GM10266 (cell line): ENCODE measurements around the gene RNF130.

ENCODE experiments used
- DNase-seq: peaks from one replicate; pipeline ENCODE4 v3.0.0; 2012; ENCODE audit errors: extremely low spot score
- TF ChIP-seq, protein P1 (sequence below): IDR thresholded peaks from 2 replicates; pipeline ENCODE4 v1.5.1; 2012; ENCODE audit warnings: mild to moderate bottlenecking, low read depth; ENCODE audit not compliant: control insufficient read depth, insufficient read depth; ENCODE audit errors: missing control alignments

RNF130 gene

DNA sequence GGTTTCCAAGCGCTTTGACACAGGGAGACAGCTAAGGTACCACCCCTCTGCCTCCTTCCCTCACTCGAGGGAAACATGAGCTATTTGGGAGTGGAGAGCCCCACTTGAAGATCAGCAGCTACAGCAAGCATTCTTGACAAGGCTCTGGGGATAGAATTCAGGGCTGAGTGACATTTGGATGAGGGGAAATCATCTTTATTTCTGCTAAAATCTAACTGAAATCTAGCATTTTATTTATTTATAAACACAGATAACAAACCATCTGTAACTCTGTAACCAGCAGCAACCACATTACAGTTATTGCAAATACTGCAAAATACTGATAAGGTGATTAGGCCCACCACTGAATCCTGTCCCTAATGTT, 22.4 kb downstream of the RNF130 start:
- no peak for DNase-seq
- TF ChIP-seq, protein P1, sequence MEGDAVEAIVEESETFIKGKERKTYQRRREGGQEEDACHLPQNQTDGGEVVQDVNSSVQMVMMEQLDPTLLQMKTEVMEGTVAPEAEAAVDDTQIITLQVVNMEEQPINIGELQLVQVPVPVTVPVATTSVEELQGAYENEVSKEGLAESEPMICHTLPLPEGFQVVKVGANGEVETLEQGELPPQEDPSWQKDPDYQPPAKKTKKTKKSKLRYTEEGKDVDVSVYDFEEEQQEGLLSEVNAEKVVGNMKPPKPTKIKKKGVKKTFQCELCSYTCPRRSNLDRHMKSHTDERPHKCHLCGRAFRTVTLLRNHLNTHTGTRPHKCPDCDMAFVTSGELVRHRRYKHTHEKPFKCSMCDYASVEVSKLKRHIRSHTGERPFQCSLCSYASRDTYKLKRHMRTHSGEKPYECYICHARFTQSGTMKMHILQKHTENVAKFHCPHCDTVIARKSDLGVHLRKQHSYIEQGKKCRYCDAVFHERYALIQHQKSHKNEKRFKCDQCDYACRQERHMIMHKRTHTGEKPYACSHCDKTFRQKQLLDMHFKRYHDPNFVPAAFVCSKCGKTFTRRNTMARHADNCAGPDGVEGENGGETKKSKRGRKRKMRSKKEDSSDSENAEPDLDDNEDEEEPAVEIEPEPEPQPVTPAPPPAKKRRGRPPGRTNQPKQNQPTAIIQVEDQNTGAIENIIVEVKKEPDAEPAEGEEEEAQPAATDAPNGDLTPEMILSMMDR = no peak

DNA sequence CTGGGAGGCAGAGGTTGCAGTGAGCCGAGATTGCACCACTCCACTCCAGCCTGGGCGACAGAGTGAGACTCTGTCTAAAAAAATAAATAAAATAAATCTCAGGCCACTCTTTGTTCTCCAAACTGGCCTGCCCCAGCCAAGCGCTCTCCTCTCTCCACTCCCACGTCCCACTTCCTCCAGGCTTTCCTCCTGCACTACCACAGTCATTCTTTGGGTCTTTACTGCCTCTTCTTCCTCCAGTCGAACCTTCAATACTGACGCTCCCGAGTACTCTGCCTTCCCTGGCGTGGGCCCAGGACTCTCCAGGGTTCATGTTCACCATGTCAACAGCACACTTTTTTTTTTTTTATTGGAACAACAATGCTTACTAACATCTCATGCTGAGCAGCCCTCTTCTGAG, 23.9 kb downstream of the RNF130 start:
- TF ChIP-seq, protein P1 = no peak
- DNase-seq = no peak

DNA sequence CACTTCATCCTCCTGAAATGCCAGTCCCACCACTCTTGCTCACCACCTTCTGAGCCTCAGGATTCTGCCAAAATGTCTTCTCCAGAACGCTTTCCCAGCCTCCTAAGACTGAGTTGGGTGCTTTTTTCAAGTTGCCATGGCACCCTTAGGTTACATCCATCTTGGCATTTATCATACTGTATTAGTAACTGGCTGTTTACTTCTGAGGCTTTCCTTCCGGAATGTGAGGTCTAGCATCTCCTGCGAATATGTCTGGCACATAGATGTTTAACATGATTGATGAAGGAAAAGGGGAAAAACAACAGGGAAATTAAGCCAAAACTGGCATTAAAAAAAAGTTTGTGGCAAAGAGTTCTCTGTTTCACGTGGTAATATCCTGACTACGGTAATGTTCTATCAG, 24.9 kb downstream of the RNF130 start:
- TF ChIP-seq, protein P1 = no peak

DNA sequence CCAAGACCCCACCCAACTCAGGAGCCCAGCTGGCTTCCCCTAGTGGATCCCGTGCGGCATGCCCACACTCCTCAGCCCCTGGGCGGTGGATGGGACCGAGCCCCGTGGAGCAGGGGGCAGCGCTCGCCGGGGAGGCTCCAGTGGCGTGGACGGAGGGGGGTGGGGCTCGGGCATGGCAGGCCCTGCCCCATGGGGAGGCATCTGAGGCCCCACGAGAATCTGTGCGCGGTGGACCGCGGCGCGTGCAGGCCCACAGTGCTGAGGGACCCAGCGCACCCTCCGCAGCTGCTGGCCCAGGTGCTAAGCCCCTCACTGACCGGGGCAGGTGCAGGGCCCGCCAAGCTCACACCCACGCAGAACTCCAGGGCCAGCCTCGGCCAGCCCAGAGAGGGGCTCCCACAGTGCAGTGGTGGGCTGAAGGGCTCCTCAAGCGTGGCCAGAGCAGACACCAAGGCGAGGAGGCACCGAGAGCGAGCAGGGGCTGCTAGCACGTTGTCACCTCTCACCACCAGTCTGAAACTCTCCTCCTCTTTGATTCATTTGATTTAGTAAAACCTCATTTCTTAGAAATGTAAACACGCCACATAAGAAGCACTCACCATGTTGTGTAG, 25.6 kb downstream of the RNF130 start:
- DNase-seq = no peak
- TF ChIP-seq, protein P1 = no peak

More for the DNA sequence above, 24.9 kb downstream of the RNF130 start:
- no peak for DNase-seq

DNA sequence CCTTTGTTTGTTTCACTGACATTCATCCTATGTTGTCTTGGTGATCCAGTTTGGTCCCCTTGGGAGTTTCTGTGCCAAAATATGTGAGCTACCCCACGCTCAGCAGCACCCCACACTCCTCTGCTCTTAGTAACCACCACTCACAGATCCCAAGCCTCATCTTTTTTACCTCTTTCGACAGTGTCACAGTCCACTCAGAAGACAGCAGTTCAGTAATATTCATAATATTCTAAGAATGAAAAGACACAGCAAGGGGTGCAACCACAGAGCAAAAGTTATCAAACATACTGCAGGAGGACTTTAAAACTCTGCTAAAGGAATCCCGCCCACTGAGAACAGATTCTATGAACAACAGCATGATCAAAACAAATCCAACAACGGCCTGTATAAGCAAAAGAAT, 28.2 kb downstream of the RNF130 start:
- no peak for DNase-seq
- TF ChIP-seq, protein P1 = no peak

DNA sequence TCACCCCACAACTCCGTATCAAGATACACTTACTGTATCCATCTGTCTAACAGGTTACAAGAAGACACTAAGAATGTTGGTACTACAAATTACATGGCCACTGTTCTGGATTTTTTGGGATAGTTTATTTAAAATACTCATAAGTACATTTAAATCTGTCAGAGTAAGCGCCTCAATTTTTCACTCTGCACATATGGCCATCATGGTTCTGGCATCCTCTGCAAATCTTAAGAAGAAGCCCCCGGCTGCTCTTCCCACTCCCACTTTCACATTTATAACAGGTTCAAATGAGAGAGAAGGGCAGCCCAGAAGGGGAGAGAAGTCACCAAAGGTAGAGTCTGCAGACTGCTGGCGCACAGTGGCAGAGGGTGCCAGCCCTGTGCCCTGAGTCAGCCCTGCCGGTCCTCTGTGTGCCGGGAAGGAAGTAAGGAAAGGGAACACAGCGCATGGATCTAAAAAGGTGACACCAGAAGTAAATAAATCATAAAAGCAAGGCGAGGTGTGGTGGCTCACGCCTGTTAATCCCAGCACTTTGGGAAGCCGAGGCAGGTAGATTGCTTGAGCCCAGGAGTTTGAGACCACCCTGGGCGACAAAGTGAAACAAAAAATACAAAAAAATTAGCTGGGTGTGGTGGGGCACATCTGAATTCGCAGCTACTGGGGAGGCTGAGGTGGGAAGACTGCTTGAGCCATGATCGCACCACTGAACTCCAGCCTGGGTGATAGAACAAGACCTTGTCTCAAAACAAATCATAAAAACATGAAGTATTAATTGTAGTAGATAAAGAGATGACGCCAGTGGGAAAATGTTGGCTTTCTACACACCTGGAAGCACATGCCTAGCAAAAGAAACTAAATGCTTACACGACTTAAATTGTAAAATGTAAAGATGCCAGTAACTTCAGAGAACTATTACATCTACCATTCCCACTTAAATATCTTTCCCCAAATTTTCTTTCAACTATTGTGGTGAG, 30.0 kb downstream of the RNF130 start:
- TF ChIP-seq, protein P1 = no peak
- no peak for DNase-seq
